HCT116 (cell line): ENCODE measurements around the gene CFAP54. TPM values are rescaled to one million over a fixed set of nuclear protein-coding genes. Genes with fewer than 3 reads are reported as not detected.

ENCODE experiments used
- ATAC-seq: fragments of 200-7000 bp; cut with Tn5 transposase; 2 replicates; pipeline ENCODE4 v1.9.1; 2020; ENCODE audit warnings: mild to moderate bottlenecking, moderate library complexity
- BruUV-seq: library from RNA; stranded (reverse); fragments of 400-500 nt; replicated peaks from 2 replicates; lab custom pipeline; 2021; lab: Mats Ljungman, UMichigan
- CTCF ChIA-PET: fragments of 300-600 bp; sonication (Branson Sonifier 250); formaldehyde crosslinking; loops from one replicate; lab custom pipeline; 2021; ENCODE audit warnings: antibody characterized with exemption; lab: Charles Lee
- POLR2A ChIA-PET: fragments of 300-600, 350-600 bp; sonication (Branson Sonifier 250); formaldehyde crosslinking; loops from one replicate; lab custom pipeline; 2021; ENCODE audit warnings: antibody characterized with exemption; lab: Charles Lee
- RAD21 ChIA-PET, 2 experiments: fragments of 300-600 bp; sonication (Branson Sonifier 250); formaldehyde crosslinking; loops; one replicate each; lab custom pipeline; 2023; ENCODE audit warnings: low total read pairs in 2 of 2; ENCODE audit not compliant: uncharacterized antibody in 2 of 2, unreplicated experiment in 2 of 2, low non-redundant PET in 1 of 2; lab: Charles Lee
- DNase-seq: peaks from one replicate; pipeline ENCODE4 v3.0.0-alpha.2; 2010; ENCODE audit warnings: low read depth, low spot score
- H2AFZ ChIP-seq: fragments of 200-600 bp; shearing (Covaris generic), sonication (generic); 2 replicates; pipeline ENCODE4 v1.6.1; 2017; ENCODE audit warnings: low read depth, mixed run types, mixed read lengths, antibody characterized with exemption, low read length; ENCODE audit not compliant: poor library complexity, severe bottlenecking
- H3K27ac ChIP-seq: 2 replicates; pipeline ENCODE4 v1.5.1; 2012; ENCODE audit warnings: low read depth, low read length
- H3K27me3 ChIP-seq: fragments of 200-600 bp; sonication (generic); 2 replicates; pipeline ENCODE4 v1.6.1; 2016; ENCODE audit warnings: mixed run types, low read length, mixed read lengths; ENCODE audit not compliant: insufficient read depth
- H3K36me3 ChIP-seq, 2 experiments: fragments of 200-500 bp in 1 of 2; fragments of 200-600 bp in 1 of 2; sonication (Bioruptor generic) in 1 of 2; sonication (generic) in 1 of 2; 2 replicates each; pipeline versions ENCODE4 v1.5.1 to v1.6.1; 2014 to 2016; ENCODE audit warnings: low read length in 2 of 2, inconsistent platforms in 1 of 2, mixed read lengths in 1 of 2, mixed run types in 1 of 2; ENCODE audit not compliant: insufficient read depth in 2 of 2, control insufficient read depth in 1 of 2
- H3K4me1 ChIP-seq, 2 experiments: fragments of 200-600 bp in 1 of 2; sonication (generic) in 1 of 2; 2 replicates each; pipeline versions ENCODE4 v1.5.1 to v1.6.1; 2012 to 2017; ENCODE audit warnings: low read length in 2 of 2, inconsistent platforms in 1 of 2, mild to moderate bottlenecking in 1 of 2, mixed read lengths in 1 of 2, mixed run types in 1 of 2, moderate library complexity in 1 of 2; ENCODE audit not compliant: insufficient read depth in 2 of 2, control insufficient read depth in 1 of 2
- H3K4me2 ChIP-seq: fragments of 200-600 bp; sonication (generic); 2 replicates; pipeline ENCODE4 v1.6.1; 2017; ENCODE audit warnings: mixed run types, low read length, mixed read lengths
- H3K4me3 ChIP-seq, 2 experiments: fragments of 200-600 bp in 1 of 2; sonication (generic) in 1 of 2; replicated peaks in 1 of 2; 2 replicates each; pipeline ENCODE4 v1.5.1; 2011 to 2016; ENCODE audit warnings: low read length in 2 of 2, control low read depth in 1 of 2, low read depth in 1 of 2, mild to moderate bottlenecking in 1 of 2, mixed read lengths in 1 of 2, mixed run types in 1 of 2
- H3K79me2 ChIP-seq: fragments of 200-600 bp; sonication (generic); 2 replicates; pipeline ENCODE4 v1.6.1; 2017; ENCODE audit warnings: mild to moderate bottlenecking, mixed run types, low read length, moderate library complexity, mixed read lengths; ENCODE audit not compliant: insufficient read depth
- H3K9ac ChIP-seq: fragments of 200-600 bp; sonication (generic); 2 replicates; pipeline ENCODE4 v1.6.1; 2016; ENCODE audit warnings: low read length, mixed read lengths
- H3K9me2 ChIP-seq: fragments of 200-600 bp; sonication (generic), shearing (Covaris generic); 2 replicates; pipeline ENCODE4 v1.6.1; 2017; ENCODE audit warnings: mixed run types, mild to moderate bottlenecking, moderate library complexity; ENCODE audit not compliant: insufficient read depth
- H3K9me3 ChIP-seq, 2 experiments: fragments of 200-500 bp in 1 of 2; fragments of 200-600 bp in 1 of 2; sonication (Bioruptor generic) in 1 of 2; sonication (generic) in 1 of 2; 2 replicates each; pipeline ENCODE4 v1.6.1; 2014 to 2017; ENCODE audit warnings: low read length in 2 of 2, mixed read lengths in 2 of 2, inconsistent platforms in 1 of 2, low read depth in 1 of 2, mild to moderate bottlenecking in 1 of 2, mixed run types in 1 of 2, moderate library complexity in 1 of 2; ENCODE audit not compliant: control insufficient read depth in 1 of 2, insufficient read depth in 1 of 2
- H4K20me1 ChIP-seq: fragments of 200-600 bp; sonication (generic), shearing (Covaris generic); 2 replicates; pipeline ENCODE4 v1.6.1; 2017; ENCODE audit warnings: mixed run types, mild to moderate bottlenecking, moderate library complexity; ENCODE audit not compliant: insufficient read depth
- CTCF ChIP-seq, 3 experiments: fragments of 200-600 bp in 1 of 3; sonication (generic) in 1 of 3; IDR thresholded peaks in 2 of 3; conservative IDR thresholded peaks in 1 of 3; 2 replicates each; pipeline ENCODE4 v1.5.1; 2012 to 2017; ENCODE audit warnings: low read depth in 2 of 3, low read length in 2 of 3, antibody characterized with exemption in 1 of 3, borderline replicate concordance in 1 of 3, control low read depth in 1 of 3, mild to moderate bottlenecking in 1 of 3, mixed read lengths in 1 of 3, mixed run types in 1 of 3, moderate library complexity in 1 of 3; ENCODE audit not compliant: insufficient read depth in 1 of 3
- EGR1 ChIP-seq: IDR thresholded peaks from 2 replicates; pipeline ENCODE4 v1.6.1; 2012; ENCODE audit warnings: low read depth
- EZH2 ChIP-seq: fragments of 200-600 bp; sonication (generic); IDR thresholded peaks from 2 replicates; pipeline ENCODE4 v1.6.1; 2017; ENCODE audit warnings: antibody characterized with exemption, mixed run types
- EZH2phosphoT487 ChIP-seq: fragments of 200-600 bp; IDR thresholded peaks from 2 replicates; pipeline ENCODE4 v1.6.1; 2018; ENCODE audit warnings: antibody characterized with exemption, borderline replicate concordance
- JUND ChIP-seq: IDR thresholded peaks from 2 replicates; pipeline ENCODE4 v1.6.1; 2012
- MAX ChIP-seq: IDR thresholded peaks from 2 replicates; pipeline ENCODE4 v1.6.1; 2012
- POLR2AphosphoS5 ChIP-seq: IDR thresholded peaks from 2 replicates; pipeline ENCODE4 v1.6.1; 2011; ENCODE audit warnings: mild to moderate bottlenecking, low read depth, low read length, moderate library complexity
- RAD21 ChIP-seq: IDR thresholded peaks from 2 replicates; pipeline ENCODE4 v1.6.1; 2012; ENCODE audit warnings: low read depth, mild to moderate bottlenecking
- REST ChIP-seq: IDR thresholded peaks from 2 replicates; pipeline ENCODE4 v1.6.1; 2012; ENCODE audit warnings: low read depth
- SIN3A ChIP-seq: IDR thresholded peaks from 2 replicates; pipeline ENCODE4 v1.6.1; 2012; ENCODE audit warnings: low read depth
- SP1 ChIP-seq: IDR thresholded peaks from 2 replicates; pipeline ENCODE4 v1.6.1; 2012; ENCODE audit warnings: low read depth
- SRF ChIP-seq: IDR thresholded peaks from 2 replicates; pipeline ENCODE4 v1.6.1; 2012; ENCODE audit warnings: low read depth
- TCF7L2 ChIP-seq: IDR thresholded peaks from 2 replicates; pipeline ENCODE4 v1.7.0; 2011; ENCODE audit warnings: borderline replicate concordance, inconsistent platforms; ENCODE audit not compliant: insufficient read depth, insufficient read length; ENCODE audit errors: extremely low read depth
- YY1 ChIP-seq: IDR thresholded peaks from 2 replicates; pipeline ENCODE4 v1.6.1; 2011; ENCODE audit warnings: low read length, low read depth, moderate library complexity, mild to moderate bottlenecking; ENCODE audit not compliant: insufficient replicate concordance; ENCODE audit errors: extremely low read depth
- ZNF274 ChIP-seq: fragments of 200-500 bp; sonication (Bioruptor generic); IDR thresholded peaks from 2 replicates; pipeline ENCODE4 v1.6.1; 2014; ENCODE audit warnings: mild to moderate bottlenecking, low read depth, low read length, inconsistent platforms
- intact Hi-C: fragments of 100-400 bp; cut with micrococcal nuclease; formaldehyde crosslinking; loops from 2 replicates; pipeline ENCODE4 v1.10.0; 2022
- total RNA-seq: library from RNA; stranded (reverse); gene quantifications from one replicate; pipeline ENCODE4 v1.2.1, GENCODE V29; 2021; ENCODE audit not compliant: unreplicated experiment
- TF ChIP-seq, protein P1 (sequence below): IDR thresholded peaks from 2 replicates; pipeline ENCODE4 v1.6.1; 2011; ENCODE audit warnings: mild to moderate bottlenecking, low read length, moderate library complexity; ENCODE audit not compliant: insufficient replicate concordance; ENCODE audit errors: extremely low read depth
- TF ChIP-seq, protein P2 (sequence below): IDR thresholded peaks from 2 replicates; pipeline ENCODE4 v1.6.1; 2012

The CFAP54 gene
- total RNA-seq, 1 experiment from 2014 or later: 0.25 TPM

DNA sequence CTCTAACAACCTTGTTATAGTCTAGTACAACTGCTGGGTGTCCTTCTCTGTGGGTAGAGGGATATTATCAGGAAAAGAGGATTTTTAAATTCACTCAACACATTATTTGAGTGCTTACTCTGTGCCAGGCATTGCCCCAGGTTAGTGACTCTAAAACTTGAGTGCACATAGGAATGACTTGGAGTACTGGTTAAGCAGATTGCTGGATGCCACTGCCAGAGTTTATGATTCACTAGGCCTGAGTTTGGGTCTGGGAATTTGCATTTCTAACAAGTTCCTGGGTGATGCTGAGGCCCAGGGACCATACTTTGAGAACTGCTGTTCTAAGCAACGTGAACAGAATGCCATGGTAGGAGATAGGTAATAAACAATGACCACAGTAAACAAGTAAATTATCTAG is 96.6 kb downstream of the CFAP54 start:
- H3K36me3 ChIP-seq: no peaks in the 10 kb centered on the region
- no peak overlapping the region for H3K4me2 ChIP-seq
- TF ChIP-seq JUND: no peak
- TF ChIP-seq EGR1: no peak
- no peak for TF ChIP-seq EZH2phosphoT487
- no peak for TF ChIP-seq EZH2
- no peak for TF ChIP-seq CTCF (IDR thresholded peaks at IDR 0.05 in 2 of 3, conservative IDR thresholded peaks at IDR 0.05 in 1 of 3; ENCODE audit: borderline replicate concordance in 1 of 3, insufficient read depth in 1 of 3, low read depth in 2 of 3, low read length in 2 of 3)
- no peak for TF ChIP-seq MAX
- TF ChIP-seq SP1: no peak
- TF ChIP-seq SRF: no peak
- TF ChIP-seq, protein P1, sequence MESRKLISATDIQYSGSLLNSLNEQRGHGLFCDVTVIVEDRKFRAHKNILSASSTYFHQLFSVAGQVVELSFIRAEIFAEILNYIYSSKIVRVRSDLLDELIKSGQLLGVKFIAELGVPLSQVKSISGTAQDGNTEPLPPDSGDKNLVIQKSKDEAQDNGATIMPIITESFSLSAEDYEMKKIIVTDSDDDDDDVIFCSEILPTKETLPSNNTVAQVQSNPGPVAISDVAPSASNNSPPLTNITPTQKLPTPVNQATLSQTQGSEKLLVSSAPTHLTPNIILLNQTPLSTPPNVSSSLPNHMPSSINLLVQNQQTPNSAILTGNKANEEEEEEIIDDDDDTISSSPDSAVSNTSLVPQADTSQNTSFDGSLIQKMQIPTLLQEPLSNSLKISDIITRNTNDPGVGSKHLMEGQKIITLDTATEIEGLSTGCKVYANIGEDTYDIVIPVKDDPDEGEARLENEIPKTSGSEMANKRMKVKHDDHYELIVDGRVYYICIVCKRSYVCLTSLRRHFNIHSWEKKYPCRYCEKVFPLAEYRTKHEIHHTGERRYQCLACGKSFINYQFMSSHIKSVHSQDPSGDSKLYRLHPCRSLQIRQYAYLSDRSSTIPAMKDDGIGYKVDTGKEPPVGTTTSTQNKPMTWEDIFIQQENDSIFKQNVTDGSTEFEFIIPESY: no peak
- TF ChIP-seq ZNF274: no peak
- TF ChIP-seq TCF7L2: no peak
- no peak for TF ChIP-seq REST
- TF ChIP-seq YY1: no peak
- TF ChIP-seq, protein P2, sequence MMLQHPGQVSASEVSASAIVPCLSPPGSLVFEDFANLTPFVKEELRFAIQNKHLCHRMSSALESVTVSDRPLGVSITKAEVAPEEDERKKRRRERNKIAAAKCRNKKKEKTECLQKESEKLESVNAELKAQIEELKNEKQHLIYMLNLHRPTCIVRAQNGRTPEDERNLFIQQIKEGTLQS: no peak
- TF ChIP-seq POLR2AphosphoS5: no peak
- no peak for TF ChIP-seq RAD21
- no peak for TF ChIP-seq SIN3A
- ATAC-seq (no peak), DNase-seq (no peak)
- no peaks in the 10 kb centered on the region for H3K79me2 ChIP-seq
- H2AFZ ChIP-seq: no peak overlapping the region
- no peaks in the 10 kb centered on the region for H4K20me1 ChIP-seq
- H3K9me3 ChIP-seq: no peaks in the 10 kb centered on the region
- H3K9me2 ChIP-seq: no peaks in the 10 kb centered on the region
- BruUV-seq: no TSS peak
- intact Hi-C loops: no loop called here
- CTCF ChIA-PET: no interaction called here
- no peaks in the 10 kb centered on the region for H3K4me1 ChIP-seq
- H3K27me3 ChIP-seq: 0 out of 2 replicates have a peak, but pooled peaks cover 17% of the 10 kb centered on the region
- POLR2A ChIA-PET: no interaction called here
- no peak overlapping the region for H3K27ac ChIP-seq
- RAD21 ChIA-PET: no interaction called here
- H3K9ac ChIP-seq: no peak overlapping the region
- no peak overlapping the region for H3K4me3 ChIP-seq
